HG02588 (cell line): ENCODE data around the gene TCHH.
"Not testable (repeated sequence)": the region's sequence is repeated elsewhere in the genome, so short reads cannot be mapped to it uniquely, and the experiment has no call there.

Source experiments
- ATAC-seq: cut with Tn5 transposase; IDR thresholded peaks from one replicate; pipeline ENCODE4 v1.9.1; 2021; ENCODE audit warnings: mild to moderate bottlenecking, moderate library complexity; ENCODE audit not compliant: unreplicated experiment

The TCHH gene, protein sequence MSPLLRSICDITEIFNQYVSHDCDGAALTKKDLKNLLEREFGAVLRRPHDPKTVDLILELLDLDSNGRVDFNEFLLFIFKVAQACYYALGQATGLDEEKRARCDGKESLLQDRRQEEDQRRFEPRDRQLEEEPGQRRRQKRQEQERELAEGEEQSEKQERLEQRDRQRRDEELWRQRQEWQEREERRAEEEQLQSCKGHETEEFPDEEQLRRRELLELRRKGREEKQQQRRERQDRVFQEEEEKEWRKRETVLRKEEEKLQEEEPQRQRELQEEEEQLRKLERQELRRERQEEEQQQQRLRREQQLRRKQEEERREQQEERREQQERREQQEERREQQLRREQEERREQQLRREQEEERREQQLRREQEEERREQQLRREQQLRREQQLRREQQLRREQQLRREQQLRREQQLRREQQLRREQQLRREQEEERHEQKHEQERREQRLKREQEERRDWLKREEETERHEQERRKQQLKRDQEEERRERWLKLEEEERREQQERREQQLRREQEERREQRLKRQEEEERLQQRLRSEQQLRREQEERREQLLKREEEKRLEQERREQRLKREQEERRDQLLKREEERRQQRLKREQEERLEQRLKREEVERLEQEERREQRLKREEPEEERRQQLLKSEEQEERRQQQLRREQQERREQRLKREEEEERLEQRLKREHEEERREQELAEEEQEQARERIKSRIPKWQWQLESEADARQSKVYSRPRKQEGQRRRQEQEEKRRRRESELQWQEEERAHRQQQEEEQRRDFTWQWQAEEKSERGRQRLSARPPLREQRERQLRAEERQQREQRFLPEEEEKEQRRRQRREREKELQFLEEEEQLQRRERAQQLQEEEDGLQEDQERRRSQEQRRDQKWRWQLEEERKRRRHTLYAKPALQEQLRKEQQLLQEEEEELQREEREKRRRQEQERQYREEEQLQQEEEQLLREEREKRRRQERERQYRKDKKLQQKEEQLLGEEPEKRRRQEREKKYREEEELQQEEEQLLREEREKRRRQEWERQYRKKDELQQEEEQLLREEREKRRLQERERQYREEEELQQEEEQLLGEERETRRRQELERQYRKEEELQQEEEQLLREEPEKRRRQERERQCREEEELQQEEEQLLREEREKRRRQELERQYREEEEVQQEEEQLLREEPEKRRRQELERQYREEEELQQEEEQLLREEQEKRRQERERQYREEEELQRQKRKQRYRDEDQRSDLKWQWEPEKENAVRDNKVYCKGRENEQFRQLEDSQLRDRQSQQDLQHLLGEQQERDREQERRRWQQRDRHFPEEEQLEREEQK (N-terminal part only)

DNA sequence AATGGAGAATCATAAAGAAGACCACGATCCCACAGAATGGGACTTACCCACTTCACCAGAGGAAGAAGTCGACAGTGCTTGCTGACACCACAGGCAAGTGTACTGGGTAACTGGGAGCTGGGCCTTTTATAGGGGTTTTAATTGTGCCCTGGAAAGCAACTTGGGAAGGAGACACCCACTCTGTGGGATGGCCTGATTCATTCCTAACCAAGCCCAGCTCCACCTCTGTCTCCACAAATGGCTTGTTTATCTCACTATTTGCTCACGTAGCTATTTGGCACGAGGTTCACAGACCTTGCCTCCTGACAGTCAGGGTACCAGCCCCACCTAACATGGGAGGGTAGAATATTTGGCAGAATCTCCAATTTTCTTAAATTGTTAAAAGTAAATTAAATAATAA, at the start of gene TCHH:
Gene TCHH (minus strand): TSS at position 101 of the 400 bp plus-strand sequence. CDS start 1,364 bp downstream, outside the sequence.
- no peak for ATAC-seq

DNA sequence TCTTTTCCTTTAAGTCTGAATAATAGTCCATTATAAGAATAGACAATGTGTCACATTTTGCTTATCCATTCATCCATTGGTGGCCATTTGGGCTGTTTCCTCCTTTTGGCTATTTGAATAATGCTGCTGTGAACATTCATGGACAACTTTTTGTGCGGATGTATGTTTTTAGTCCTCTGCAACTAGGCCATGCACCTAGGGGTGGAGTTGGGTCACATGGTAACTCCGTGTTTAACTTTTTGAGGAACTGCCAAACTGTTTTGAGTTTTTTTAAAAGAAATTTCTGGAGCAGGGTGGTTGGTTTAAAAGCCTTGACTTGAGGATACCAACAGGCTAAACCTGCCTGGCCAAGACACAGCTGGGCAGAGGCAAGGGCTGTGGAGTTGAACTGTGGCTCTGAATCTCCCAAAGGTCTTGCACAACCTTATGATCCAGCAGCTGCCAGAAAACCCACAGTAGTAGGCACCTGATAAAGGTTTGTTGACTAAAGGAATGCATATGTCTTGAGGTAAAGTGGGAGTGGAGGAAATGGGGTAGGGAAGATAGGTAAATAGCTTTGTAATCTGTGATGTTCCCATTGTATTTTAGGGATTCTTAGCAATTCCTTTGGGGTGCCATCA, 49.4 kb upstream of the TCHH start:
- no peak for ATAC-seq

DNA sequence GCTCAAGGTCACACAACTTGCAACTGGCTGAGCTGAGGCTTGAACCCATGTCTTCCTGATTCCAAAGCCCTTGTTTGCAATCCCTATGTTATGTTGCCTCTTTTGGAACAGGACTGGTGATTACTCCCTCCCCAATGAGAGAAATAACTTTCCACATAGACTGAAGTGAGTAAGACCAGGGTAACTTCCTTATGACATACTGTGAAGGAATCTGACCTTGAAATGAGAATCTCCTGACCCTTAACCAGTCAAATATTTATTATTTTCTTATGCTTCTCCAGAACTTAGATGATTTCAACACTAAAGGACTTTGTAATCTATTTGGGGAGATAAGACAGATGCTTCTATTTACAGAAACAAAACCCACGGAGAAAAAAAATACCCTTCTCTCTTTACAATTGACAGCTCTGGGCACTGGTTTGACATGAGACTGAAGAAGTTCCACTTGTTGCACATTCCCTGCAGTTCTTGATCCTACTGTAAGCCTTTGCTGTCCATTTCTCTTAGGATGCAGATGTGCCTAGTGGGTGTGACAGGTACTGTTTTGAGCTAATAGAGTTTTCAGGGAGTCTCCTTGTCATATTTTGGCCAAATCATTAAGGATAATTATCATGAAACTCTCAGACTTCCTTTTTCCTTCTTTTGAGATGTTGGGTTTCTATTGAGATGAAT, 47.7 kb upstream of the TCHH start:
- ATAC-seq = no peak

DNA sequence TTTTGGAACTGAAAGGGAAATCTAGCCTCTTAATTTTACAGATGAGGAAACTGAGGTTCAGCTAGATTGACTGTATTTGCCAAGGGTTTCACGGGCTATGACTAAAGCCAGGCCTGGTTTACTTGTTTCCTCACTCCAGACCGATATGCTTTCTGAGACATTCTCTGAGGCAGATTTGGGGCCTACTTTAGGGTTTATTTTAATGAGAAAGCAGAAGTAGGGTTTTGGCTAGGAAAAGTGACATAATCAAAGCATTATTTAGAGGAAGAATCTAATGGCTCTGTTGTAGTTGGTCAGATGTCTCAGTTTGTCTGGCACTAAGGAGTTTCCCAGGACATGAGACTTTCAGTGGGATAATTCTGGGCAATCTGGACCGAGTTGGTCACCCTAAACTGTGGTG, 45.3 kb upstream of the TCHH start:
- ATAC-seq = no peak

DNA sequence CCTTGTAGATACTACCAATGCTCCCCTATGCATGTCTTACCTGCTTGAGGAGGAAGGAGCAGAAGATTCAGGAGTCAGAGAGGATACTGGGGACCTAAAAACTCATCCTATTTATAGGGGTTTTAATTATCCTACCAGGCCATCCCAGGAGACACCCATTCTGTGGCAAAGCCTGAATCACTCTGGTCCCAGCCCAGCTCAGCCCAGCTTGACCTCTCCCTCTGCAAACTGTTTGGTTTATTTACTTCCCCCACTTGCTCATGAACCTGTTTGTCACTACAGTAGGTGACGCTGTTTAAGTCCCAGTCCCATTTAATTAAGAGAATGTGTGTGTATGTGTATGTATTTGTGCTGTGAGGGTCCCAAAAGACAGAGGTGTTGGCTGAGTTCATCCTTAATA, 43.9 kb upstream of the TCHH start, which contains the start of gene RPTN:
Gene RPTN (minus strand): TSS at position 85 of the 400 bp plus-strand sequence. CDS start 1,339 bp downstream, outside the sequence.
- no peak for ATAC-seq

DNA sequence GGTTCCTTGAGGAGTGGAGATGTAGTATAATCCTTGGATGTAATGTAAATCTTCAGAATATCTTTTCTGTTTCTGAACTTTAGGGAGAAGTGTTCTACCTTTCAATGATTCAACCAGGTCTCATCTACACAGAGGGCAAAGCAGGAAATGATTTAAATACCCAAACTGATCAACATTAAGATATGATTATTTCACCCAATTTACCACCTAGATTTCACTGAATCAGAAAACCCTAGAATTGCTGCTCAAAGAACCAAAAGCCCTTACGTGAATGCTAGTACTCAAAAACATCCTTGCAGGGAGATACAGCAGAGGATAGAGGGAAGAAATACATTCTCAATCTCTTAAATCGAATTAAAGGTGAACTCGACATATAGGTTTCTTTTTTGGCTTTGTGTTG, 38.8 kb upstream of the TCHH start:
- ATAC-seq = no peak

DNA sequence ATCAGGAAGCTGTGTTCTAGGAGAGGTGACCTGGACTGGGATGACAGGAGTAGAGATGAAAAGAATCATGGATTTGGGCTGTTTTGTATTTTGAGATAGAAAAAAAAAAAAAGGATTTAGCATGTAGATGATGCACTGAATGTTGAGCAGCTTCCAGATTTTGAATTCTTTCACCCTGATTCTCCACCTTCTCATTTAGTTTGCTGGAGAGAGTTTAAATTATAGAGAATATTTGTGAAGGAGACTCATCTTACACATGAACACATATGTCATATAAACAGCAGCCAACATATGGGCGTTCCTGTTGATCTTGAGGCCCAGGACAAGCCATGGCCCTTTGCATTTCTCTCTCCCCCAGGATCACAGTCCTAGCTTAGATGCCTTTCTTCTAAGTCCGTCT, 36.4 kb upstream of the TCHH start:
- no peak for ATAC-seq

DNA sequence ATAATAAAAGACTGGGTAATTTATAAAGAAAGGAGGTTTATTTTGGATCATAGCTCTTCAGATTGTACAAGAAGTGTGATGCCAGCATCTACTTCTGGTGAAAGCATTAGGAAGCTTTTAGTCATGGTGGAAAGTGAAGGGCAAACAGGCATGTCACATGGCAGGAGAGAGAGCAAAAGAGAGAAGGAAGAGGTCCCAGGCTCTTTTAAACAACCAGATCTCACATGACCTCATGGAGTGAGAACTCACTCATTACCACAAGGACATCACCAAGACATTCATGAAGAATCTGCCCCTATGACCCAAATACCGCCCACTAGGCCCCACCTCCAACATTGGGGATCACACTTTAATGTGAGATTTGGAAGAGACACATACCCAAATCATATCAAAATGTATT, 33.7 kb upstream of the TCHH start:
- no peak for ATAC-seq

DNA sequence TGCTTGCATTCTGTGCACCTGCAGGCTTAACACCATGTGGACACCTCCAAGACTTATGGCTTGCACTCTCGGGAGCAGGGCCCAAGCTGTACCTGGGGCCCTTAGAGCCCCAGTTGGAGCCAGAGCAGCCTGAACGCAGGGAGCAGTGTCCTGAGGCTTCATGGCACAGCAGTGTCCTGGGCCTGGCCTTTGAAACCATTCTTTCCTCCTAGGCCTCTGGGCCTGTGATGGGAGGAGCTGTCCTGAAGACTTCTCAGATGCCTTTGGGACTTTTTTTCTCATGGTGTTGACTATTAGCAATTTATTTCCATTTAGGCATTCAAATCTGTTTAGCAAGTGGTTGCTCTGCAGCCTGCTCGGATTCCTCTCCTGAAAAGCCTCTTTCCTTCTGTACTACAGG, 32.8 kb upstream of the TCHH start:
- no peak for ATAC-seq

DNA sequence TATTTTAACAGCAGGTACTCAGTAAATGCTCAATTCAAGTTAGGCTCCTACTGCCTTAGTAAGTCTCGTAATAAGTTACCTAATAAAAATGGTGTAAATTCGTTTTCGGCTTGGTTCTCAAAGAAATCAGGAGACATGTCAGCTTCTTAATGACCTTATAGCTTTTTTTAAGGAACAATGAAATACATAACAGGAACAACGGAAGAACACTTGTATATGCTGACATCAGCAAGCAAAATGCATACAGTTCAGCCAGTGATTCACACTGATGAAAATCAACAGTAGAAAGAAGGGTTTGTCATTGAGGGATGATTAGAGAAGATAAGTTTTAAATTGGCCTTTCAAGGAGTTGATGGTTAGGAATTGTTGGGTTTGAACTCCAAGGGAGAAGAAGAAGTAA, 30.5 kb upstream of the TCHH start:
- no peak for ATAC-seq

DNA sequence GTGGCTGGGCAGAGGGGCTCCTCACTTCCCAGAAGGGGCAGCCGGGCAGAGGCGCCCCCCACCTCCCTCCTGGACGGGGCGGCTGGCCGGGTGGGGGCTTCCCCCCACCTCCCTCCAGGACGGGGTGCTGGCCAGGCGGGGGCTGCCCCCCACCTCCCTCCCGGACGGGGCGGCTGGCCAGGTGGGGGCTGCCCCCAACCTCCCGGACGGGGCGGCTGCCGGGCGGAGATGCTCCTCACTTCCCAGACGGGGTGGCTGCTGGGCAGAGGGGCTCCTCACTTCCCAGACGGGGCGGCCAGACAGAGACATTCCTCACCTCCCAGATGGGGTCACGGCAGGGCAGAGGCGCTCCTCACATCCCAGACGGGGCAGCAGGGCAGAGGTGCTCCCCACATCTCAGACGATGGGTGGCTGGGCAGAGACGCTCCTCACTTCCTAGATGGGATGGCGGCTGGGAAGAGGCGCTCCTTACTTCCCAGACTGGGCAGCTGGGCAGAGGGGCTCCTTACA, 29.5 kb upstream of the TCHH start:
- not testable (repeated sequence) for ATAC-seq

DNA sequence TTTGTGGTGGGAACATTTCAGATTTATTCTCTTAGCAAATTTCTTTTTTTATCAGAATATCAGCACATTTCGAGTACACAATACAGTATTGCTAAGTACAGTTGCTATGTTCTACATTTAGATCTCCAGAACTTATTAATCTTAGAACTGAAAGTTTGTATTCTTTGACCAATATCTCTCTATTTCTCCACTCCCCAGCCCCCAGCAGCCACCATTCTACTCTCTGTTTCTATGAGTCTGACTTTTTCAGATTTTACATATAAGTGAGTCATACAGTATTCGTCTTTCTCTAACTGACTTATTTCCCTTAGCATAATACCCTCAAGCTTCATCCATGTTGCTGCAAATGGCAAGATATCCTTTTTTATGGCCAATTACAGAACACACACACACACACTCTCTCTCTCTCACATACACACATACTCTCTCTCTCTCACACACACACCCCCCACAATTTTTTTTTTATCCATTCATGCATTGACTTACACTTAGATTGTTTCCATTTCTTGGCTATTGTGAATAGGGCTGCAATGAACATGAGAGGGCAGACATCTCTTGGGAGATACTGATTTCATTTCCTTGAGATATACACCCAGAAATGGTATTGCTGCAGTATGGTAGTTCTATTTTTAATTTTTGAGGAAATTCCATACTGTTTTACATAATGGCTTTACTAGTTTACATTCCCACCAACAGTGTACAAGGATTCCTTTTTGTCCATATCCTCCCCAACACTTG, 28.1 kb upstream of the TCHH start:
- ATAC-seq = no peak

DNA sequence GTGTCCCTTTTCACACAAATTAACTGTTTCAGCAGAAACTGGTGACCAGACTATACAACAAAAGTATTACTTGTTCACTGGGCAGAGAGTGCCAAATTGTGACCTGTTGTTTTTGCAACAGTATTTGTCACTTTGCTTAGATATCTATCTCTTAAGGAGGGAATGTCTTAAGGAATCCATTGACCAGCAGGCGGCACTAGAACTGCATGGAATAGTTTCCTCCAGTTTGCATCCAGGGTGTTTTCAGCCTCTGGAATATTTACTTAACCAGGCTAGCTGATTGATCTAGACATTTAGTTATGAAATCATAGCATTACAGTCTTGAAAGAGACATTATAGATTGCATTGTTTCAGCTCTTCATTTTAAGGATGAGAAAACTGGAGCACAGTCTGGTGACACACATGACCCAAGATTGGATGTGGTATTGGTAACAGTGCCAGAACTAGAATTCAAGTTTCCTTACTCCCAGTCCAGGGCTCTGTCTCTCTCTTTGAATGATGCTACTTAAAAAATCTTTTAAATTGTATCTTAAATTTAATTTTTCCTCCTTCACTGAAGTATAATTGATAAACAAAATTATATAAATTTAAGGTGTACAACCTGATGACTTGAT, 26.8 kb upstream of the TCHH start:
- ATAC-seq = no peak

DNA sequence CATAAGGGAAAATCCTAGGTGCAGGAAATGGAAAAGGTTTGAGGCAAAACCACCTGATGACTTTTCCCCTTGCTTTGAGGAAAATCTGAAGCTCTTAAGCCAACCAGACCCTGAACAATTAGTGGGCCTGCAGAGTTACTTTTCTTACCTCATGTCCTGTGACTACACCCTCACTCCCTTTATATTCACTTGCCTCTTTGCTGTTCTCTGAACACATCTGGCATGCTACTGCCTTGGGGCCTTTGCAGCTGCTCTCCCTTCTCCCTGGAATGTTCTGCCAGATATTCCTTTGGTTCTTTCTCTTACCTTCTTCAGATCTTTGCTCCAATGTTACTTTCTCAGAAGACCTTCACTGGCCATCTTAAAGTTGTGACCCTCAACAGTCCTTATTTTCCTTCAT, 22.0 kb upstream of the TCHH start:
- no peak for ATAC-seq

DNA sequence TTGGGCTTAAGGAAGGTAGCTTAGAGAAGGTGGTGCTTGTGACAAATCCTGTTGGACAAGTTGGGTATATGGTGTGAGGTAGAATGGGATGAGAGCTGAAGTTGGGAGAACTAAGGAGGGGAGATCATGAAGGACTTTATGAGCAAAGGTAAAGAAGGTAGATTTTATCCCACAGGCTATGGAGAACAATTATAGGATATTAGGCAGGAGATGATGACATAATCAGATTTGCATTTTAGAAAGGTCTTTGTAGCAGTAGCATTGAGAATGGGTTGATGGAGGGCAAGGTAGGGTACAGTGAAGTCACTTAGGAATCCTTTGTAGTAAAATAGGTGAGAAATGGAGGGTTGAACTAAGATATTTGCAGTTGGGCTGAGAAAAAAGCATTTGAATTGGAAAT, 14.9 kb upstream of the TCHH start:
- ATAC-seq = no peak

DNA sequence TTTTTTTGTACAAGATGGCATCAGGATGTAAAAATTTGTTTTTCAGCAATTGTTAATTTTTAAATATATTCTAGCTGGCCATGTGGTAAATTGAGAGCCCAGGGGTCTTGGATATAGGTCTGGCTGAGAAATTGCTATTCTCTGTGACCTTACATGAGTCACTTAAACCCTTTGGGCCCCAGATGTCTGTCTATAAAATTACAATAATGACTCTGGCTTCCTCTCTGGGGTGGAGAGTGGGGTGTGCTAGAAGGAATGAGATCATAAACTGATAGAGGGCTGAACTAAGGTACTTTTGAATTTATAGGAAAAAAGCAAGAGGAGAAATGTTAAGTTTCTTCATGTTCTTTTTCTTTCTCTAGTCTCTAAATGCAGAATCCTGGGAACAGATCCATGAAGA, 12.4 kb upstream of the TCHH start:
- ATAC-seq = no peak

DNA sequence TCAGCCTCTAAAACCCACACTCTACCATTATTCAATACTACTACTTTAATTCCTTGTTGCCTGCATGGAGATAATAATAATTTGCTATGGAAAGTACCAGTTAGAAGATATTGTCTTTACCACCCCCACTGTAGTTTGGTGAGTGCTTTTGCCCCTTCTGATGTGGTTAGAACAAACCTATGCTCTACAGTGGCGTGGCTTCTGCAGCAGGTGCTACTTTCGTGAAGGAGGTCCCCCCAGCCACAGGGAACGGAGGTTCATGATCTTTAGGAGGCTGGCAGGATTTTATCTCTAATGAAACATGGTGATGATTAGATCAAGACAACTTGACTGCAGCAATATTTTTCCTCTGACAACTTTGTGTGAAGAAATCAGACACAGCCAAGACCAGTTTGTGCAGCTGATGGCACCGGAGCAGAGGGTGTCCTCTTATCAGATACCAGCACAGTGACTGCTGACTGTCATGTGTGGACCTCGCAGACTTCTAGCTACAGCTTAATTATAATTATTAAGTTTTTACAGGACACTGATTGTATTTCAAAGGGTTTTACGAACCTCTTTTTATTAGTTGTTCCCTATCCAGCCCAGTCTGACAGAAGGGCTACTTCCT, 10.7 kb upstream of the TCHH start:
- no peak for ATAC-seq

DNA sequence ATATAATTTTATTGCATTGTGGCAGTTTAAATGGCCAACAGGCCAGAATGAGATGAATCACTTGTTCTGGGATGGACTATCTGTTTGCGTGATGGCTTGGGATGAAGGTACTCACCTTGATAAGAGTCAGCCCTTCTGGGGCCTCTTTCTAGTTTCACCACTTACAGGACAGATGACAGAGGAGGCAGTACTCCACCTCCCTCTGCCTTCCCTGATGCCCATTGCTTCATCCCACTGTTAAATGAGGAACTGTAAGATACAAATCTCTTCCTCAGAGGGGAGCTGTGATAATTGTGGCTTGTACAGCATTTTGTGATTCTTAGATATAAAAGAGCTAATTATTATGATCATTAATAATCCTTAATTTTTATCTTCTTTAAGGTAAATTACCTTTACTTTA, 3.7 kb upstream of the TCHH start:
- ATAC-seq = no peak
